T follicular helper cell (primary cell): ENCODE measurements around the gene PCBP3.
A peak's percentile ranks its signal among the peaks of the same experiment; 100 is the strongest.

Experiments
- DNase-seq: peaks from one replicate; pipeline ENCODE4 v3.0.0-alpha.2; 2020; ENCODE audit warnings: low read depth

The PCBP3 gene

GRCh38 chr21:45753445-45753844, 109.9 kb downstream of the PCBP3 start:
- no peak for DNase-seq

DNA sequence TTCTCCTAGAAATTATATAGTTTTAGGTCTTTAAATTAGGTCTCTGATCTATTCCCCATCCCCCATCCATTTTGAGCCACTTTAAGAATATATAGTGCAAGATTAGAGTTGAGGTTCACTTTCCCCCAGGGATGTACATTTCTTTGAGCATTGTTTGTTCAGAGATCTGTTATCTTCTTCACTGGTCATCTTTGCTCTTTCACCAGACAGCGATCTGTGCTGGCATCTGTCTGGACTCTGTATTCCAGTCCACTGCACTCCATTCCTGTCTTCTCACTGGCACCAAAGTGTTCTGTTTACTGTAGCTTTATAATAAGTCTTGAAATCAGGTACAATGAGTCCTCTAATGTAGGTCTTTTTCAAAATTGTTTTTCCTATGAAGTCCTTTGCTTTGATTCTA, 112.5 kb downstream of the PCBP3 start:
- no peak for DNase-seq

GRCh38 chr21:45756669-45757068, 113.1 kb downstream of the PCBP3 start:
- no peak for DNase-seq

DNA sequence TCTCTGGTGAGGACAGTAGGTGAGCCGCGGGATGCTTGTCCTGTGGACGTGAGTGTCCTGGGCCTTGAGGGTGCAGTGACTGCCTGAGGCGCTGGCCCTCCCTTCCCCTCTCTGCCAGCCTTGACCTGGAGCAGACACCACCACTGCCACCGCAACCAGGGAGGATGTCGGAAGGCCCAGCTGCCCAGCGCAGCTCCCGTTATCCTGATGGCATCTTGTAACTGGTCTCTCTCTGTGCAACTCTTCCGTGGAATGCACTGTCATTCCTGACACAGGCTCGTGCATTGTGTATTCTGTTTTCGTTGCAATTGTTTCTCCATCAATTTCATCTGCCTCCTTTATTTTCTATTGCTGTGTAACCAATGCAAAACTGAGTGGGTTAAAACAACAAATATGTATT, 118.2 kb downstream of the PCBP3 start:
- DNase-seq: no peak

DNA sequence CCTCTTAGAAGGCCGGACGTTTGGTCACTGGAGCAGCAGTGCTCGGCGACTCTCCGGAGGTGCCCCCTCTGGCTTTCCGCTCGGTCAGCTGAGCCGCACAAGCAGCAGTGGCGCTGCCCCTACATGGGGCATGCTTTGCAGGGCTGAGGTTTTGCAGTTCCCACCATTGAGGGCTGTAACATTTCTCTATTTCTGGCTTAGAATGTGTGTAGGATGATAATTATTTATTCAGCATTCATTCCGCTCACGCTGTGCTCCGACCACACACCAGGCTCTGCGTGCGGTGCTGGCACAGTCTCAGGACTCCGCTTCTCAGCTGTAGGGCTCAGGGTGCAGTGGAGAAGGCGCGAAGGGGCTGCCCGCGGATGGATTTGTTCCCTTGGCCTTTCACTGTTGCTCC, 119.5 kb downstream of the PCBP3 start:
- no peak for DNase-seq

DNA sequence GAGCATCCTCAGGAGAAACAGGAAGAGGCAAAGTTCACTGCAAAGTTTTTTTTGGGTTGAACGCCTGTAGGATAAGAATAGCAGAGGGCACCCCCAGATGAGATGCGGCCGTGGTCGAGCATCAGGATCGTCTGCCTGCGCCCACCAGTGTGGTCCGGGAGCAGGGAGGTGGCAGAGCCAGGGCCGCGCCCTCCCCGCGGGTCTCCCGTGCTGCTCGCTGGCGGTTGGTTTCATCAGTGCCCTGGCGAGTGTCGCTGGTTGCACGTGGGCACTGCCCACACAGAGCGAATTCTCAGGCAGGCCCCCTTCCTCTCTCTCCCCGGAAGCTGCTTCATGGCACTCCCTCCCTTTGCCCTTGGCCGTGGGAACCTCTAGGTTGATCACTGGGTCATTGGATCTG, 120.0 kb downstream of the PCBP3 start:
- no peak for DNase-seq

DNA sequence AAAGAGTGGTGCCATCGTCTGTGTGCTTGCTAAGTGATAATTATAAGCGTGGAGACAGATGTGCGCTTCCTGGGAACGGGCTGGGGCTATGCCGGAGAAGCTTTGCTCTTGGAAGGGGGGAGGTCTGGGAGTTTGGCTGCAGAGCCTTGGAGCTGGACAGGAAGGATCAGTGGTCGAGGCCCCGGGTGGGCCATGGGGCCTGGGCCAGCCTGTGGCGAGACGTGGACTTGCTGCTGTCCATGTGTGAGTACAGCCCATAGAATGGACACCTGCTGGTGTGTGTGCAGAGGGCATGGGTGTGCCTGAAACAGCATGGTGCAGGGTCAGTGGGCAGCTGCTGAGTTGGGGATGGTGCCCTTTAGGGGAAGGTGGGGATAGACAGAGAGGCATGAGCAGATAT, 121.3 kb downstream of the PCBP3 start:
- no peak for DNase-seq

- DNase-seq: no peak
Observed at GRCh38 chr21:45765375-45765774, 121.8 kb downstream of the PCBP3 start.

- no peak for DNase-seq
Observed at GRCh38 chr21:45766055-45766454, 122.5 kb downstream of the PCBP3 start.

DNA sequence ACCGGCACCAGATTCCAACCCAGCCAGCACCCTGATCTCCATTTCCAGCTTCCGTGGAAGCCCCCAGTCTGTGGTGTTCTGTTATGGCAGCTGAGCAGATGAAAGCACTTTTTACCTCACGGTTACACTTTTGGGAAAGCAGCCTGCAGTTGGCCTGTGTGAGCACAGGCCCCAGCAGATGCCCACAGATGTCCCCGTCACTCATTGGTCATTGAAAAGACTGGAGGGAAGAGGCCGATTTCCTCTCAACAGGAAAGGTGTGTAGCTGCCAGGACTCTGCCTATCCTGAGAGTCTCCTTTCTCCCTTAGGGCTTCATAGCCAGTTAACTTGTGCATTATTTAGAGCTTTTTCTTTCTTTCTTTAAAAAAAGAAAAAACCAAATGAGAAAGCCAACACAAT, 123.0 kb downstream of the PCBP3 start:
- DNase-seq: no peak

DNA sequence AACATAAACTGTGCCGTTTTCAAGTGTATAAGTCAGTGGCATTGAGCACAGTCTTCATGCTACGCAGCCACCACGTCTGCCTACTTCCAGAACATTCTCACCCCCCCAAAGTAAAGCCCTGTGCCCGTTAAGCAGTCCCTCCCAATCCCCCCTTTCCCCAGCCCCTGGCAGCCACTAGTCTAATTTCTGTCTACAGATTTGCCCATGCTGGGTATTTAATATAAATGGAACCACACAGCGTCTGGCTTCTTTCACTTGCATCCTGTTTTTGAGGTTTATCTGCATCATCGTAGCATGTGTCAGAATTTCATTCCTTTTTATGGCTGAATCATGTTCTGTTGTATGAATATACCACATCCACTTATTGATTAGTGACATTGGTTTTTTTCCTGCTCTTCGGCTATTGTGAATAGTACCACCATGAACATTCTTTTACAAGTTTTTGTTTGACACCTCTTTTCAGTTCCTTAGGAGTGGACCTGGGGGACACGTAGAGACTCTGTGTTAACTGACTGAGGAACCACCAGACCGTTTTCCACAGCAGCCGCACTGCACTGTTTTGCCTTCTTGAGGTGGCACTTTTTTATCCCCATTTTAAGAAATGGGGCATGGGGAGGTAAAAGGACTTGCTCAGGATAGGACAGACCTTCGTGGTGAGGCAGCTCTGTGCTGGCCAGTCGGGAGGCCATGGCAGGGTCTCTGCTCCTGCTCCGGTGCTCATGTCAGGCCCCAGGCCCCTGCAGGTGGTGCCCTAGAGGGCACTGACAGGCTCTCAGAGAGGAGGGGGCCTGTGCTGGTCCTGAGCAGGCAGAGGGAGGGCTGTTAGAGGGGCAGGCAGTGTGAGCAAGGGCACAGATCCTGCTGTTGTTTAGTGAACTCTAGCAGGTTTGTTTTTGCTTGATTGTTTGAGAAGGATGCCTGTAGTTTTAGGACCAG, 123.8 kb downstream of the PCBP3 start:
- peak; percentile 17 for DNase-seq

DNA sequence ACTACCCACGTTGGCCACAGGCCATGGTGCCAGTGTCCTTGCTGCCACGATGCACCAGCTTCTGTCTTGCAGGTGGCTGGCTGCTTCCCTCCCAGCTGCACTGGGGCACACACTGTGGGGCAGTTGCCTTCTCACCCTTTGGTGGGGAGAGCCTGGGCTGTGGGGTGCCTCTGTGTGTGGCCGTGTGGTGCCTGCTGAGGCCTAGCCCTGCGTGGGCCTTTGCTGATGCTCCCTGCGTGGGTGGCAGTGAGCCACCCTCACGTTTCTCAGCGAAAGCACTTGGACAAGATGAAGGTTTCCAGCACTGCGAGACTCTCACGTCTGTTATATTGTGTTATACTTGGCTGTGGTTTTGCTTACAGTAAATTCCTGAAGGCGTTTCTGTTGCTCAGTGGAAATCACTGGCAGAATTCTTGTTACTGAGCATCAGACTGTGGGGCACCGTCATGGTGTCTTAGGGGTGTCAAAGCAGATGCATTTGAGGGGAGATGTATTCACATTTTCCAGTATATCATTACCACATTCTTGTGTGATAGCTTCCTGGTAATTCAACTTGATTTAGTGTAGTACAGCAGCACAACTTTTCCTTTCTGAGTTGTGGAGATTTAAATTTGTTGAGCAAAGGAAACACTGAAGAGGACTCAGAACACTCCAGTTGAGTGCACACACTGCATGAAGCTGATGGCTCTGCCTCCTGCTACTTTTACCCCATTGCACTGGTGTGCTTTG, 124.7 kb downstream of the PCBP3 start:
- DNase-seq: no peak

GRCh38 chr21:45768740-45769048, 125.2 kb downstream of the PCBP3 start:
- DNase-seq: no peak

- no peak for DNase-seq
Observed at GRCh38 chr21:45769294-45769693, 125.8 kb downstream of the PCBP3 start.

DNA sequence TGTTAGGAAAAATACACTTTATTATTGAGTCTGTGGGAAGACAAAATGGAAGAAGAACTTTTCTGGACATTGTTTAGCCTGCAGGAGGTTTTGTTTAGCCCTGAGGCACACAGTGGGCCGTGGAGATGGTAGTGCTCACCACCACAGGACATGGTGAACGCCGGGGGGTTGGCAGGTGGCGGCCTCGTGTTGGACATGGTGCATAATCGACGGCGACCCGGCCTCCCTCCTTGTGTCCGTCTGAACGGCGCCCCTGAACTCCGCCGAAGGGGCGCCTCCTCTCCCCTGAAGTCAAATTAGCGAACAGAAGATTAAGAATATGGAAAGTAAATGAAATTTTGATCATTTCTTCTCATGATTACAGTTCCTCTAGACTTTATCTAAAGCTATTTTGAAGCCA, 126.4 kb downstream of the PCBP3 start:
- DNase-seq: no peak

GRCh38 chr21:45772180-45772579, 128.7 kb downstream of the PCBP3 start:
- no peak for DNase-seq

DNA sequence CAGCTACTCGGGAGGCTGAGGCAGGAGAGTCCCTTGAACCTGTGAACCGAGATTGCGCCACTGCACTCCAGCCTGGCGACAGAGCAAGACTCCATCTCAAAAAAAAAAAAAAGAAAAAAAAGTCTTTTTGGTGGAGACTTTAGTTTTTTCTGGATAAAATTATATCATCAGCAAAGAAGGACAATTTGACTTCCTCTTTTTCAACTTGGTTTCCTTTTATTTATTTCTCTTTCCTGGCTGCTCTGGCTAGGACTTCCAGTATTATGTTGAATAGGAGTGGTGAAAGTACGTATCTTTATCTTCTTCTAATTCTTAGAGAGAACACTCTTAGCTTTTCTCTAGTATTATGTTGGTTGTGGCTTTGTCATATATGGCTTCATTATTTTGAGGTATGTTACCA, 130.8 kb downstream of the PCBP3 start:
- no peak for DNase-seq

- no peak for DNase-seq
Observed at GRCh38 chr21:45776971-45777370, 133.4 kb downstream of the PCBP3 start.

DNA sequence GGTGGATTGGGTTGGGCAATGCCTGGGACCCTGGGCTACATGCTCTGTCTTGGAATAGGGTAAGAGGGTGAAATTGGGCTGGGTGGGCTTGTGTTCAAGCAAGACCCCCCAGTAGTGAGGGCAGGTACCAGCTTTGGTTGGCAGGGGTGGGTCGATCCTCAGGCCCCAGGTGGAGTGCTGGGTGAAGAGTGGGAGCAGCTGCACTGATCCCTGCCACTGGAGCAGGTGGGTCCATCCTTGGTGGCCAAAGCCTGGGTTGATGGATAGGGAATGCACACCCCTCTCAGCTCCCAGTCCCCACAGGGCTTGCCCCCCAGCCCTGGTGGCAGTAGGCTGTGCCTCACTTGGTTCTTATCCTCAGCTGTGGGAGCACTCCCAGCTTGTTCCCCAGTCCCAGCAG, 135.2 kb downstream of the PCBP3 start:
- DNase-seq: no peak

GRCh38 chr21:45779226-45779625, 135.7 kb downstream of the PCBP3 start:
- no peak for DNase-seq

- DNase-seq: no peak
Observed at GRCh38 chr21:45780647-45781046, 137.1 kb downstream of the PCBP3 start.

DNA sequence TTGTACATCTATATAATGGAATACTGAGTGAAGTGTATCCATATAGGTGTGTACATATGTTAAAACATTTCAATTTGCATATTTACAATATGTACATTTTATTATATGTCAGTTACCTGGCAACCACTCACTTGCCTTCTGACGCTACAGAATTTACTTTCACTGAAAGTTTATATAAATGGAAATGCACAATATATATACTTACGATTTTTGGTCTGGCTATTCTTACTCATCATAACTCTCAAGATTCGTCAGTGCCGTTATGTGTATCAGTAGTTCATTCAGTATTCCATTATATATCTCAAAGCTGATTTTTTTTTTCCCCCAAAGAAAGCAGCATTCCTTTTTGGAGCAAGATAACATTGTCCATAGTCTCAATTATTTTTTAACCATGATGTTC, 138.2 kb downstream of the PCBP3 start:
- no peak for DNase-seq

DNA sequence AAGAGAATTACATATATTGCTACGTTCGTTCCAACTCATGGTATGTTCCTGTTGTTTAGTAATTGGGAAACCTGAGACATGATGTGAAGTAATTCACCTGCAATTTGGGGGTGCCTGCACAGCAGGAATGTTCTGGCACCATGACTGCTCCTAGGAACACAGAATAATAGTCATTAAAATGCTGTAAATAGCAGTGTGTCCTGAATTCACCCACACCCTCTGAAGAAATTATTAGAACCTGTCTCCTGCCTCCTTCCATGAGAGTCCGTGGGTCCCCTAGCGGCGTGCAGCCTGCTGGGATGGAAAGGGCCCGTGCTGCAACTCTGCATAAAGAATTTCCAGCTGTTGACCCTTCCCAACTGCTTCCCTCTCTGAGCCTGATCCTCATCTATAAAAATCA, 143.1 kb downstream of the PCBP3 start:
- DNase-seq: no peak

- DNase-seq: no peak
Observed at GRCh38 chr21:45787371-45787770, 143.8 kb downstream of the PCBP3 start.
